Mammary epithelial cell (primary cell): ENCODE results near the gene KAZN.

Experiments used
- EZH2 ChIP-seq: IDR thresholded peaks from 2 replicates; pipeline ENCODE4 v1.6.1; 2012; ENCODE audit warnings: low read length, inconsistent platforms, borderline replicate concordance
- TF ChIP-seq, protein P1 (sequence below), 2 donors: IDR thresholded peaks in 1 of 2; conservative IDR thresholded peaks in 1 of 2; 2 replicates each; pipeline ENCODE4 v1.5.1; 2011 to 2012; ENCODE audit warnings: inconsistent platforms in 2 of 2, low read length in 2 of 2, mild to moderate bottlenecking in 2 of 2, control low read depth in 1 of 2, low read depth in 1 of 2; ENCODE audit not compliant: insufficient read depth in 1 of 2; ENCODE audit errors: extremely low read depth in 1 of 2

GRCh38 chr1:15114884-15115283 is 516.4 kb downstream of the KAZN start:
- no peak for TF ChIP-seq EZH2
- TF ChIP-seq, protein P1, sequence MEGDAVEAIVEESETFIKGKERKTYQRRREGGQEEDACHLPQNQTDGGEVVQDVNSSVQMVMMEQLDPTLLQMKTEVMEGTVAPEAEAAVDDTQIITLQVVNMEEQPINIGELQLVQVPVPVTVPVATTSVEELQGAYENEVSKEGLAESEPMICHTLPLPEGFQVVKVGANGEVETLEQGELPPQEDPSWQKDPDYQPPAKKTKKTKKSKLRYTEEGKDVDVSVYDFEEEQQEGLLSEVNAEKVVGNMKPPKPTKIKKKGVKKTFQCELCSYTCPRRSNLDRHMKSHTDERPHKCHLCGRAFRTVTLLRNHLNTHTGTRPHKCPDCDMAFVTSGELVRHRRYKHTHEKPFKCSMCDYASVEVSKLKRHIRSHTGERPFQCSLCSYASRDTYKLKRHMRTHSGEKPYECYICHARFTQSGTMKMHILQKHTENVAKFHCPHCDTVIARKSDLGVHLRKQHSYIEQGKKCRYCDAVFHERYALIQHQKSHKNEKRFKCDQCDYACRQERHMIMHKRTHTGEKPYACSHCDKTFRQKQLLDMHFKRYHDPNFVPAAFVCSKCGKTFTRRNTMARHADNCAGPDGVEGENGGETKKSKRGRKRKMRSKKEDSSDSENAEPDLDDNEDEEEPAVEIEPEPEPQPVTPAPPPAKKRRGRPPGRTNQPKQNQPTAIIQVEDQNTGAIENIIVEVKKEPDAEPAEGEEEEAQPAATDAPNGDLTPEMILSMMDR (conservative IDR thresholded peaks at IDR 0.05 in 1 of 2, IDR thresholded peaks at IDR 0.05 in 1 of 2; ENCODE audit: extremely low read depth in 1 of 2, insufficient read depth in 1 of 2, low read depth in 1 of 2, low read length in 2 of 2), result no peak
